ENCODE data around the gene PRRX2. TPM values are rescaled to one million over a fixed set of nuclear protein-coding genes. Genes with fewer than 3 reads are reported as not detected.

PRRX2 gene
- total and polyA plus RNA-seq, 2 of the 4 experiments (the other 2 are of a cell fraction), result 12.7 to 35.5 TPM

- TF ChIP-seq USF2 (IDR thresholded peaks at IDR 0.05; ENCODE audit: low read depth, low read length), result no peak
Observed at GRCh38 chr9:129648764-129649115, 16.7 kb upstream of the PRRX2 start (continued).

- Histone ChIP-seq H2AK5ac (ENCODE audit: low read depth, low read length) (0 out of 2 replicates have a peak overlapping the region, but pooled peaks have one; percentile 2), H3K36me3 (ENCODE audit: control insufficient read depth, insufficient read depth, low read length) (no peaks in the 10 kb centered on the region), H3K14ac (replicated peaks; ENCODE audit: low read depth, low read length) (peak overlapping the region; percentile 58), H4K8ac (ENCODE audit: low read depth in 2 of 2, low read length in 2 of 2) (no peak overlapping the region), H3K56ac (ENCODE audit: extremely low read depth, insufficient read depth, low read length) (no peak overlapping the region), H3K18ac (ENCODE audit: low read depth, low read length) (no peak overlapping the region; the same call in 1 of the 2 replicates), H3K4ac (ENCODE audit: low read depth, low read length) (peak overlapping the region; percentile 47; the same call in 1 of the 2 replicates), H2BK15ac (ENCODE audit: low read depth, low read length) (no peak overlapping the region), H4K20me1 (ENCODE audit: insufficient read depth, low read length) (no peaks in the 10 kb centered on the region), H3K9me1 (ENCODE audit: insufficient read depth, low read length) (peaks cover 6% of the 10 kb centered on the region), H3K27ac (ENCODE audit: insufficient read depth, low read length) (no peak overlapping the region), H3K4me3 (ENCODE audit: insufficient read depth, low read depth, low read length) (no peak overlapping the region), H3K23ac (ENCODE audit: low read depth, low read length) (no peak overlapping the region), H3K4me1 (ENCODE audit: control insufficient read depth, insufficient read depth, low read length) (peaks cover 12% of the 10 kb centered on the region; the same call in 1 of the 2 replicates), H4K91ac (ENCODE audit: insufficient read depth, low read depth, low read length) (no peak overlapping the region; the same call in none of the 2 replicates), H3K9me3 (ENCODE audit: control insufficient read depth, insufficient read depth, low read length) (no peaks in the 10 kb centered on the region), H3K9ac (ENCODE audit: low read depth, low read length) (no peak overlapping the region), H2BK5ac (ENCODE audit: low read depth, low read length, poor library complexity, severe bottlenecking) (no peak overlapping the region), H3K79me1 (ENCODE audit: low read depth in 1 of 2, low read length in 2 of 2) (peaks cover 0 to 6% of the 10 kb centered on the region in 2 experiments; a peak in 1 of 4 replicates), H2AK9ac (replicated peaks; ENCODE audit: low read depth, low read length, poor library complexity) (no peak overlapping the region), H2BK120ac (ENCODE audit: low read depth, low read length) (peak overlapping the region; percentile 46), H3K27me3 (ENCODE audit: control insufficient read depth, insufficient read depth, low read length) (no peaks in the 10 kb centered on the region), H2AFZ (replicated peaks; ENCODE audit: low read length, poor library complexity) (no peak overlapping the region), H3K4me2 (ENCODE audit: low read depth, low read length) (no peak overlapping the region; the same call in 1 of the 2 replicates), H2BK20ac (ENCODE audit: low read depth, low read length) (peak overlapping the region; percentile 42; the same call in 1 of the 2 replicates), H4K5ac (ENCODE audit: low read depth, low read length) (no peak overlapping the region; the same call in 1 of the 2 replicates)
- intact Hi-C loops (cut with micrococcal nuclease) (no loop called here), in situ Hi-C loops (cut with MboI; ENCODE audit: low sequenced_read_pairs) (loop anchor here (5.0 kb wide), 1 partner anchor 132 kb away; no protein-coding TSS in a partner anchor), dilution Hi-C loops (cut with HindIII; ENCODE audit: low sequenced_read_pairs, unreplicated experiment) (no loop called here)
- TF ChIP-seq NFE2L2 (IDR thresholded peaks at IDR 0.05; ENCODE audit: low read depth, low read length) (no peak), MXI1 (IDR thresholded peaks at IDR 0.05; ENCODE audit: borderline replicate concordance, low read depth, low read length) (no peak), MAZ (IDR thresholded peaks at IDR 0.05; ENCODE audit: borderline replicate concordance, low read depth, low read length) (no peak), MAFK (IDR thresholded peaks at IDR 0.05; ENCODE audit: low read depth, low read length) (no peak), RAD21 (IDR thresholded peaks at IDR 0.05; ENCODE audit: low read length) (no peak), RFX5 (IDR thresholded peaks at IDR 0.05; ENCODE audit: low read depth, low read length) (no peak), SMC3 (IDR thresholded peaks at IDR 0.05; ENCODE audit: low read depth, low read length) (no peak), POLR2A (IDR thresholded peaks at IDR 0.05; ENCODE audit: low read depth, low read length) (no peak), CEBPB (IDR thresholded peaks at IDR 0.05; ENCODE audit: low read depth, low read length) (no peak), USF2 (IDR thresholded peaks at IDR 0.05; ENCODE audit: low read depth, low read length) (no peak), BHLHE40 (IDR thresholded peaks at IDR 0.05; ENCODE audit: low read depth, low read length) (no peak), ELK1 (IDR thresholded peaks at IDR 0.05; ENCODE audit: borderline replicate concordance, low read depth, low read length) (no peak)
- no TSS peak for BruUV-seq (replicated peaks)
- CTCF ChIA-PET, result no interaction called here
- POLR2A ChIA-PET (ENCODE audit: unreplicated experiment), result no interaction called here
- ATAC-seq (ENCODE audit: low read depth) (no peak; the same call in 1 of the 2 replicates), DNase-seq (no peak)
- 93% methylated on average over 2 of the region's 20 CpGs; no CpG with 5 or more reads in 1 of the 2 experiments for WGBS, 2 experiments (ENCODE audit: extremely low coverage in 2 of 2, insufficient read length in 1 of 2)
Observed at GRCh38 chr9:129649726-129650679, 15.4 kb upstream of the PRRX2 start.

Data from IMR-90 (cell line).